Liver (tissue), 3 donors: ENCODE data around the gene ANG.

Source experiments
- EGR1 ChIP-seq, 2 donors: IDR thresholded peaks; 2 replicates each; pipeline ENCODE4 v1.6.1; 2016 to 2018; ENCODE audit warnings: antibody characterized with exemption in 2 of 2, low read depth in 2 of 2
- FOXA1 ChIP-seq: IDR thresholded peaks from 2 replicates; pipeline ENCODE4 v1.6.1; 2016; ENCODE audit warnings: antibody characterized with exemption
- GABPA ChIP-seq, 2 donors: IDR thresholded peaks in 1 of 2; conservative IDR thresholded peaks in 1 of 2; 2 replicates each; pipeline ENCODE4 v1.6.1; 2016; ENCODE audit warnings: antibody characterized with exemption in 2 of 2, mild to moderate bottlenecking in 1 of 2, moderate library complexity in 1 of 2
- HNF4A ChIP-seq, 2 donors: conservative IDR thresholded peaks; 2 replicates each; pipeline ENCODE4 v1.6.1; 2016; ENCODE audit warnings: antibody characterized with exemption in 2 of 2, mild to moderate bottlenecking in 2 of 2
- JUND ChIP-seq, 2 donors: IDR thresholded peaks; 2 replicates each; pipeline ENCODE4 v1.6.1; 2016; ENCODE audit warnings: antibody characterized with exemption in 2 of 2
- MAX ChIP-seq: IDR thresholded peaks from 2 replicates; pipeline ENCODE4 v1.6.1; 2016; ENCODE audit warnings: antibody characterized with exemption
- NR2F2 ChIP-seq: IDR thresholded peaks from 2 replicates; pipeline ENCODE4 v1.6.1; 2016; ENCODE audit warnings: antibody characterized with exemption
- RAD21 ChIP-seq, 2 donors: IDR thresholded peaks; 2 replicates each; pipeline ENCODE4 v1.6.1; 2016; ENCODE audit warnings: antibody characterized with exemption in 2 of 2, mild to moderate bottlenecking in 2 of 2
- SP1 ChIP-seq: IDR thresholded peaks from 2 replicates; pipeline ENCODE4 v1.6.1; 2018; ENCODE audit warnings: antibody characterized with exemption, mild to moderate bottlenecking
- YY1 ChIP-seq: IDR thresholded peaks from 2 replicates; pipeline ENCODE4 v1.6.1; 2016; ENCODE audit warnings: antibody characterized with exemption, mild to moderate bottlenecking
- TF ChIP-seq, protein P1 (sequence below): fragments of 150-350 bp; IDR thresholded peaks from 2 replicates; pipeline ENCODE4 v1.5.1; 2017; ENCODE audit warnings: improper control_type of control experiment, low read depth, low read length; ENCODE audit not compliant: missing input control
- TF ChIP-seq, protein P2 (sequence below): IDR thresholded peaks from 2 replicates; pipeline ENCODE4 v1.6.1; 2016; ENCODE audit warnings: antibody characterized with exemption
- donor health status: healthy.
- donor health status: healthy.

DNA sequence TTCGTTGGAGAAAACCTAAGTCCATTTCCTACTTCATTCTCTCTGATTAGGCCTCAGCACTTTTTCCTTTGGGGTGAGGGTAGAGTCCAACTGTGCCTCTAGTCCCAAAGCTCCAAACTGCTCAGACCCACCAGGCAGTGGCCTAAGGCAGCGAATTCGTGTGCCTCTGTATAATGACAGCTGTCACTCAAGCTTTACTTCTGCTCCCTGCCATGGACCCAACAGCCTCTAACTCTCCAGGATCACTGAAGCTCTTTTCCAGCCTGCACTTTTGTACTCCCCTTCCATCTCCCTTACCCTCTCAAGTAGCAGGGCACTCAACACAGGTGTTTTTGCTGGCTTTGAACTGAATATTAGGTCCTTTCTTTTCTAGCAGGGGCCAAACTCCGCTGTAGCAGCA is 32.3 kb upstream of the ANG start:
- TF ChIP-seq JUND (IDR thresholded peaks at IDR 0.05) = no peak
- TF ChIP-seq, protein P1, sequence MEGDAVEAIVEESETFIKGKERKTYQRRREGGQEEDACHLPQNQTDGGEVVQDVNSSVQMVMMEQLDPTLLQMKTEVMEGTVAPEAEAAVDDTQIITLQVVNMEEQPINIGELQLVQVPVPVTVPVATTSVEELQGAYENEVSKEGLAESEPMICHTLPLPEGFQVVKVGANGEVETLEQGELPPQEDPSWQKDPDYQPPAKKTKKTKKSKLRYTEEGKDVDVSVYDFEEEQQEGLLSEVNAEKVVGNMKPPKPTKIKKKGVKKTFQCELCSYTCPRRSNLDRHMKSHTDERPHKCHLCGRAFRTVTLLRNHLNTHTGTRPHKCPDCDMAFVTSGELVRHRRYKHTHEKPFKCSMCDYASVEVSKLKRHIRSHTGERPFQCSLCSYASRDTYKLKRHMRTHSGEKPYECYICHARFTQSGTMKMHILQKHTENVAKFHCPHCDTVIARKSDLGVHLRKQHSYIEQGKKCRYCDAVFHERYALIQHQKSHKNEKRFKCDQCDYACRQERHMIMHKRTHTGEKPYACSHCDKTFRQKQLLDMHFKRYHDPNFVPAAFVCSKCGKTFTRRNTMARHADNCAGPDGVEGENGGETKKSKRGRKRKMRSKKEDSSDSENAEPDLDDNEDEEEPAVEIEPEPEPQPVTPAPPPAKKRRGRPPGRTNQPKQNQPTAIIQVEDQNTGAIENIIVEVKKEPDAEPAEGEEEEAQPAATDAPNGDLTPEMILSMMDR = no peak
- no peak for TF ChIP-seq RAD21 (IDR thresholded peaks at IDR 0.05)
- no peak for TF ChIP-seq SP1
- no peak for TF ChIP-seq GABPA (IDR thresholded peaks at IDR 0.05 in 1 of 2, conservative IDR thresholded peaks at IDR 0.05 in 1 of 2)
- TF ChIP-seq NR2F2 = no peak
- no peak for TF ChIP-seq FOXA1
- TF ChIP-seq, protein P2, sequence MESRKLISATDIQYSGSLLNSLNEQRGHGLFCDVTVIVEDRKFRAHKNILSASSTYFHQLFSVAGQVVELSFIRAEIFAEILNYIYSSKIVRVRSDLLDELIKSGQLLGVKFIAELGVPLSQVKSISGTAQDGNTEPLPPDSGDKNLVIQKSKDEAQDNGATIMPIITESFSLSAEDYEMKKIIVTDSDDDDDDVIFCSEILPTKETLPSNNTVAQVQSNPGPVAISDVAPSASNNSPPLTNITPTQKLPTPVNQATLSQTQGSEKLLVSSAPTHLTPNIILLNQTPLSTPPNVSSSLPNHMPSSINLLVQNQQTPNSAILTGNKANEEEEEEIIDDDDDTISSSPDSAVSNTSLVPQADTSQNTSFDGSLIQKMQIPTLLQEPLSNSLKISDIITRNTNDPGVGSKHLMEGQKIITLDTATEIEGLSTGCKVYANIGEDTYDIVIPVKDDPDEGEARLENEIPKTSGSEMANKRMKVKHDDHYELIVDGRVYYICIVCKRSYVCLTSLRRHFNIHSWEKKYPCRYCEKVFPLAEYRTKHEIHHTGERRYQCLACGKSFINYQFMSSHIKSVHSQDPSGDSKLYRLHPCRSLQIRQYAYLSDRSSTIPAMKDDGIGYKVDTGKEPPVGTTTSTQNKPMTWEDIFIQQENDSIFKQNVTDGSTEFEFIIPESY = no peak
- no peak for TF ChIP-seq MAX
- TF ChIP-seq YY1 = no peak
- TF ChIP-seq EGR1 (IDR thresholded peaks at IDR 0.05; ENCODE audit: low read depth in 2 of 2) = no peak
- TF ChIP-seq HNF4A (conservative IDR thresholded peaks at IDR 0.05) = no peak
